Measurements from ENCODE around the gene SFRP5. TPM values are rescaled to one million over a fixed set of nuclear protein-coding genes. Genes with fewer than 3 reads are reported as not detected.

SFRP5 gene
- total RNA-seq, 1 donor from 2014 or later = 0.81 TPM

DNA sequence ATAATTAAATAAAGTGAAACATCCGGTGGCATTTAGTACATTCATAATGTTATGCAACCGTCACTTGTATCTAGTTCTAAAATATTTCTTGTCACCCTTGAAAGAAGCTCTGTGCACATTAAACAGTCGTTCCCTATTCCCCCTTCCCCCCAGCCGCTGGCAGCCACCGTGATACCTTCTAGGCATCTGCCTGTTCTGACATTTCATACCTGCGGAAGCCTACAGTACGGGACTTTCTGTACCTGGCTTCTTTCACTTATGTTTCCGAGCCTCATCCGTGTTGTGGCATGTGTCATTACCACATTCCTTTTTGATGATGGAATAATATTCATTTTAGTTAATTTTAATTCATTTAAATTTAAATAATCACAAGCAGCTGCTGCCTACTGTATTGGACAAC lies 13.9 kb upstream of the SFRP5 start:
- no peak for DNase-seq (ENCODE audit: low spot score)

DNA sequence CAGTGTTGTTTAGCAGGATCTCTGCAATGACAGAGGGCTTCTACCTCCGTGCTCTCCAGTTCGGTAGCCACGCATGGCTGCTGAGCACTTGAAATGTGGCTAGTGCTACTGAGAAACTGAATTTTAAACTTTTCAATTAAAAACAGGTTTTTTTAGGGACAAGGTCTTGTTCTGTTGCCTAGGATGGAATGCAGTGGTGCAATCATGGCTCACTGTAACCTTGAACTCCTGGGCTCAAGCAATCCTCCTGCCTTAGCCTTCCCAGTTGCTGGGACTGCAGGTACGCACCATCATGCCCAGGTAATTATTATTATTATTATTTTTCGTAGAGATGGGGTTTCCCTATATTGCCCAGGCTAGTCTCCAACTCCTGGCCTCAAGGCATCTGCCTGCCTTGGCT lies 13.4 kb upstream of the SFRP5 start:
- no peak for DNase-seq (ENCODE audit: low spot score)

DNA sequence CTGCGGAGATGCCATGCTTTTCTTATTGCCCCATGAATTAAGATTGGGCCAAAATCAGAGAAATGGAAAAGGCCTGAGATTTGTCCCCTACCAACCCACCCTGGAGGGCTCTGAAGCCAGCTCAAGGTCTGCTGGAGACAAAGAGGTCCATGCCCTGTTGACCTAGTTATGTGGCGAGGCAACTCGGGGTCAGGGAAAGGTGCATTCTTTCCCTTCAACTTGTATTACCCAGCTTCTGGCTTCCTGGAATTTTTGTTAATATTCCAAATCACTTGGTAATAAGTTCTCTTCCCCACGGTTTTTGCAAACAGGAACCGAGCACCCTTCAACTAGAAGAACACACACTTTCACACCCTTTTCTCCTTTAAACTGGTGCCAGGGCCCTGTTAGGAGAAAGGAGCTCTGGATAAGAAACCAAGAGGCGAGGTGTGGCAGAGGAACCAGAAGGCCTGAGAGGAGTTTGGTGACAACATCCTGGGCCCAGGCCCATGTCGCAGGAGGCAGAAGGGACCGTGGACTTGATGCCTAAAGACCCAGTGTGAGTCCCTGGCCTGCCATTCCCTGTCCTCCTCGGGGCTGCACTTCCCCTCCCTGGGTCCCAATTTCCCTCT lies 12.5 kb upstream of the SFRP5 start:
- DNase-seq (ENCODE audit: low spot score) = no peak

DNA sequence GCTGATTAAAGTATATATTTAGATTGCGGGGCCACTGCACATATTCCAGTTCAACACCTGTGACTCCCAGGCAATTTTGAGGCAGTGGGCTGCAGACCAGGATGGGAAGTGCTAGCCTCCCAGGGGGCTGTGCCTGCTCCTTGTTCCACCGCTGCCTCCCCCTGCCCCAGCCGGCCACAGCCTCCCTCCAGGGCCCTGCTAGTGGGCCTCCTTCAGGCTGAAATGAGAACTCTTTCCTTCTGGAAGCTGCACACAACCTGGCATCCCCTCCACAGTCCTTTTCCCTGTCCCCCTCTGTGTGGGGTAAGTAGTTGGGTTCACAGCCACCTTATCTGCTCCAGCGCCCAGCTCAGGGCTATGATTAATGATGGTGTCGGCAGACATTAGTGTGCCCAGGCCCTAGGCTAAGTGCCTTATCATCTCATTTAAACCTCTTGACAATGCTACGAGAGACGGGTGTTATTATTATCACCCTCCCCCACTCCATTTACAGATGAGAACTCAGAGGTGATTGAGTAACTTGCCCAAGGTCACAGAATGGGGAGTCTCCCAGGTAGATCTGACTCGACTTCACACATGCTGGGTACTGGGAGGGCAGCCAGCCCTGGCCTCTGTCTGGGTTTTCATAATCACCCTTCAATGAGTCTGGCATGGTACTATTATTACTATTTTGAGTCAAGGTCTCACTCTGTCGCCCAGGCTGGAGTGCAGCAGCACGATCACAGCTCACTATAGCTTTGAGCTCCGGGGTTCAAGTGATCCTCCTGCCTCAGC lies 10.8 kb upstream of the SFRP5 start:
- no peak for DNase-seq (ENCODE audit: low spot score)

DNA sequence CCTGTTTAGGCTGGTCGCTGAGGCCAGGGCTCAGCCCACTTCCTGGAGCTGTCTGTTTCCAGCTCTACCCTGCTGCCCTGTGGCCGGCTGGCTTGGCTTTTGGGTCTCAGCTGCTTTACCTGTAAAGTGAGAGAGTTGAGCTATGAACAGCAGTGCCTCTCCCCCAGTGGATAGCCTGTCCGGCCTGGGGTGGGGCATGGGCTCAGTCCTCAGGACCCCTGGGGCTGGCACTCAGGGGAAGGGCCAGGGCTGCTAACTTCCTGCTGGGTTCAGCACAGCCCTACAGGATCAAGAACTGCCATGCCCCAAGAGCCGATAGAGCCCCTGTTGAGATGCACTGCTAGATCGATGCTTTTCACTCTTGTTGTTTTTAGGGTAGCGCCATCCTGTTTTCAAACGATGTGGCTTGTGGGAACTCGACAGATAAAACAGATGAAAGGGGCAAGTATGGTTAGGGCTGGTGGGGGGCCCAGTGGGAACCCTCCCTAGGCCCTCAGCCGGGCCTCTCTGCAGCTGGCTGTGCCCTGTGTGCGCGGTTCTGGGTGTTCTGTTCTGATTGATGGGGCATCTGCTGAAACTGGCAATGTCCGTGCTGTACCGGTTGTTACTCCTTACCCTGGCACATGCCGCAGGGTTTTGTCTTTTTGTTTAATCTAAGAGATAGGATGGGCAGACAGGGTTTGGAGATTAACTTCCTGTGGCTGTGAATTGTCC lies 10.0 kb upstream of the SFRP5 start:
- DNase-seq (ENCODE audit: low spot score) = no peak

DNA sequence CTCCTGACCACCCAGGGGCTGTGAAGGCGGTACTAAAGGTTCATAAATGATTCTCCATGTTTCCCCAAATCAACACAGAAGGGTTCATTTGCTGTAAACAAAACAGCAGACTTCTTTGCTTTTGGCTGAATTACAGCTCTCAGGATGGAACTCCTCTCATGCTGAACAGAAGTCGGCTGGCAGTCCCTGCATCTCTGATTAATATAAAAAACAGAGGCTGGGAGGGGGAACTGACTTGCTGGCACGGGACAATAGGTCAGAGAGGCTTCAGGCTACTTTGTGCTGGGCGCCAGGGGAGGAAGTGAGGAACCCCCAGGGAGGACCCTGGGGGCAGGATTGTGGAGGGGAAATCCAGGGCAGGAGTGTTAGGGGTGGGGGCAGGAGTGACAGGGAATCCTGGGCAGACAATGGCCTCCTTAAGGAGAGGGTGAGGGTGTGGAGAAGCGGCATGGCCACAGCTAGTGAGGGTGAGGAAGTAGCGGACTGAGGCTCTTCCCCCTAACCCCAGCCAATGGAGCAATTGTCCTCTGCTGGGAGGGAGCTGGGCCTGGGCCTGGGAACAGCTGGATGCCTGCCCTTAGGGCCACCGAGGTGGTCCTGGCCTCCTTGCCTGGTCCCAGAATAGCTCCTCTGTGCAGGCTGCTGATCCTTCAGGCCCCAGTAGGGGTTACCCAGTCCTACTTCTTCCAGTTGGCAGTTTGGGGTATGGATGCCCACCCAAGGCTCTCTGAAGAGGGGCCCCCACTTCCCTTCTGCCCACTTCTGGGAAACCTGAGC lies 9.2 kb upstream of the SFRP5 start:
- DNase-seq (ENCODE audit: low spot score) = no peak

DNA sequence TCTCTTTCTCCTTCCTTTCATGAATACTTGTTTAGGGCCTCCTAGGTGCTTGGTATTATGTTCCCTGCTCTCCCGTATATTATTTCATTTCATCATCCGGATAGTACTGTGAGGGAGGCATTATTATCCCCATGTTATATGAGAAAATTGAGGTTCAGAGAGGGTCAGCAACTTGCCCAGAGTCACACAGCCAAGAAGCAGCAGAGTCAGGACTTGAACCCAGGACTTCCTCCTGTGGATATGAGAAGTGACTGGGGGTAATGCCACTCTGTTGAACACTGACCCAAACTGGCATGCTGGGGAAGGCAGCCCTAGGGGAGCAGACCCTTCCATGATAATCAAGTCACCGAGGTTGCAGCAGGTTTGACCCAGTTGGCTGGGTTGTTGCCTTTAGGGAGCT lies 8.2 kb upstream of the SFRP5 start:
- DNase-seq (ENCODE audit: low spot score) = no peak

DNA sequence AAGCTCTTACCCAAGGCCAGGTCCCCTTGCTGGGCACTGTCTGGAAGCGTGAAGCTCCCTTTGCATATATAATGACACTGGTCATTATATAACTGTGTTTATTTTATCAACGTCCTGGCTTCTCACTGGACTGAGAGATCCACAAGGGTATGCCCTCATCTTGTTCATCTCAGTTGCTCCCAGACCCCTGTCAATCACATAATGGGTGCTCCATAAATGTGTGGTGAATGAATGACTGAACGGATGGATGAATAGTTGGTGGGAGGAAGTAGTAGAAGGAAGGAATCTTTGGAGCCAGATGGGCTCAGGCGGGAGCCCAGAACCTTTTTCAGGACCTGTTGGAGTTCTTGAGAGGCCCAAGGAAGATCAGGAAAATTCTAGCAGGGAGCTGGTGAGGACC lies 7.7 kb upstream of the SFRP5 start:
- DNase-seq (ENCODE audit: low spot score) = no peak

DNA sequence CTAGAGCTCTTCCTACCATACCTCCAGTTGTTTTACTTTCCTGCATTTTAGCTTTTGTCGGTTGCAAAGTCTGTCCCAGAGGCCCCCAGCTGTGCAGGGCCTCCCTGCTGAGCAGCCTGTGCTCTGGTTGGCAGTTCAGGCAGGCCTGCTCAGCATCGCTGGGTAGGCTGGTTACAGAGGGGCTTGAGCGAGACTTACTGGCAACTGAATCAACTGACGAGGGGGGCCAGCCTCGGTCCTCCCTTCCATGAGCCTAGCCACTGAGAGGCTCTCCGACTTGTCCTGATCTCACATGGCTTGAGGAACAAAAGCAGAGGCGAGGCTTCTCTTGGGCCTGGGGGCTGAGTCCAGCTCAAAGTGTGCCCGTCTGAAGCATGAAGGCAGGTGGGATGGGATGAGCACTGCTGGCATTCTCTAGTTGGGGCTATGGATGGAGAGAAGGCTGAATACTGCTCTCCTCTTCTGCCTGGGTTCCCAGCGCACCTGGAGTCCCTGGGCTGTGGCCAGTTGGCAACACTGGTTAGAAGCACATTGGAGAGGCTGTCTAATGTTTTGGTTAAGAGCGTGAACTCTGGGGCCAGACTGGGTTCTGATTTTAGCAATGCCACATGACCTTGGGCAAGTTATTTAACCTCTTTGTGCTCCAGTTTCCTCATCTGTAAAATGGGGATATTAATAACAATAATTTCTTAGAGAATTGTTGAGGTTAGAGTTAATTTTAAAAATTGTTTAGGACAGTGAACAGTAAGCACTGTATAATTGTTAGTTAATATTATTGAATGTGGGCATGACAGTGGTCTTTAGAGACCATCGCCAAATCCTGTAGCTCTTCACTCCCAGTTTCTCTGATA lies 6.9 kb upstream of the SFRP5 start:
- DNase-seq (ENCODE audit: low spot score) = no peak

DNA sequence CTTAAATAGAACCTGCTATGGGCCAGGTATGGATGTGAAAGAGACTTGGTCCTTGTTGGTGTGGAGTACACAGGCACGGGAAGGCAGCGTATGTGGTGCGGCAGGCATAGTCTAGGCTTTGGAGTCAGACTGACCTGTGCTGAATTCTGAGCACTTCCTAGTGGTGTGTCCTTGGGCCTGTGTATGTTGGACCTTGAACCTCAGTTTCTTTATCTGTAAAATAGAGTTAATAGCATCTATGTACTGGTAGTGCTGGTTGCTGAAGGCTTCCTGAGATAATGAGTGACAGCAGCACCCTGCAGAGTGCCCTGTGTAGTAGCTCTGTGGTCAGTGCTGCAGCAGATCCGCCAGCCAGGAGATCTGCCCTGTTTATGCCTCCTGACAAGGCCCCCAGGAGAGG lies 5.3 kb upstream of the SFRP5 start:
- no peak for DNase-seq (ENCODE audit: low spot score)

DNA sequence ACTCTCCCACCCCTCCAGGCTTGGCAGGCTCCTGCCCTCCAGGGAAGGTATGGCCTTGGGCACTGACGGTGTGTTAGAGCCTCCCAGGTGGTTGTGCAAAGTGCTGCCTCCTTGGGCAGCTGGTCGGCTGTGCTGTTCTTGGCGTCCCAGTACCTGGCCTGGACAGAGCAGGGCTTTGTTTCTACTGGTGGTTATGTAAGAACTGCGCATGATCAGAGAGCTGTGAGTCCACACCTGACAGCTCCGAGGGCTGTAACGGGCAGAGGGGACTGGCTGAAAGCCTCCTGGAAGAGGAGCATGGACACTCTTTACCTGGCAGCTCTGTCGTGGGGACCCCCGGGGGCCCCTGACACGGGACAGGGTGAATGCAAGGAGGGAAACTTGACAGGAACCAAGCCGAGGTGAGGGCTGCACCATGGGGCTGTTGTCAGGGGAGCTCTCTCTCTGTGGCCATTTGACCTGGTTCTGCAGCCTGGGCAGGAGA lies 3.1 kb upstream of the SFRP5 start:
- DNase-seq (ENCODE audit: low spot score) = no peak

DNA sequence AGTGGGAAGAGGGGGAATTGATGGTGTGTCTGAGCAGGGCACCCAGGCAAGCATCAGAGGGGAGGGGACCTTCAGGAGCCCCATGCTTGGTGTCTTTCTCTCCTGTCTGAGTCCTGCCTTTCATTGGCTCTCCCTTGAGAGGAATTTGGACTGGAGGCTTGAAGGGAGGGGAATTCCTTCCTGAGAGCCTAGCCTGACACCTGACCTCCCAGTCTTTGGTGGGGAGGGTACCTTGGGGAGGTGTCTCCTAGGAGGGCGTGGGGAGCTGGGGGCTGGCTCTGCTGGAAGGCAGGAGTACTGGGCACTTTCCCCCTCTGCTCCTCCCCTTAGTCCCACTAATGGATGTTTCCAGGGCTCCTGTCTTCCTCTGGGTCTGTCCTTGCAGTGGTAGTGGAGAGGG lies 1.3 kb upstream of the SFRP5 start:
- DNase-seq (ENCODE audit: low spot score) = no peak

DNA sequence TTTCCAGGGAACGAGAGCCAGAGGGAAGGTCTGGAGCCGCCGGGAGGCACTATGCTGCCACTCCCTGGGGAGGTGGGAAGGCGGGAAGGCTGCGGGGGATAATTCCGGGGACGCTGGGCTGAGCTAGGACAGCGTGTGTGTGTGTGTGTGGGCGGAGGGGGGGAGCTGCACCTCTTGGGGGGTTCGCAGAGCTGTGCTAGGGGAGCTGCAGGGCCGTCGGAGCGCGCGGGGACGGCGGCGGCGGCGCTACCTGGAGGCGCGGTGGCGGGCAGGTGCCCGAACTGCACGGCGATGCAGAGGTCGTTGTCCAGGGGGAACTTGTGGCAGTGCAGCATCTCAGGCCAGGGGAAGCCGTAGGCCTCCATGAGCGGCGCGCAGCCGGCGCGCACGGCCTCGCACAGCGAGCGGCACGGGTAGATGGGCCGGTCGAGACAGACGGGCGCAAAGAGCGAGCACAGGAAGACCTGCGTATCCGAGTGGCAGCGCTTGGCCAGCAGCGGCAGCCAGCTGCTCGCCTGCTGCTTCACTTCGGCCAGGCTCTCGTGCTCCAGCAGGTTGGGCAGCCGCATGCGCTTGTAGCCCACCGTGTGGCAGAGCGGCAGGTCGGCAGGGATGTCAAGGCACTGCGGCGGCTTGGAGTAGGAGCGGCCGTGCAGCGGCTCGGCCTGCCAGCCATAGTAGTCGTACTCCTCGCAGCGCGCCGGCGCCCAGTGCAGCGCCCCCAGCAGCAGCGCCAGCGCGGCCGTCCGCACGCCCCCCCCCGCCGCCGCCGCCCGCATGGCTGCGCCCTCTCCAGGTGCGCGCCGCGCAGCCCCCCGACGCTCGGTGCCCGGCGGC lies 526 bp downstream of the SFRP5 start:
- no peak for DNase-seq (ENCODE audit: low spot score)

DNA sequence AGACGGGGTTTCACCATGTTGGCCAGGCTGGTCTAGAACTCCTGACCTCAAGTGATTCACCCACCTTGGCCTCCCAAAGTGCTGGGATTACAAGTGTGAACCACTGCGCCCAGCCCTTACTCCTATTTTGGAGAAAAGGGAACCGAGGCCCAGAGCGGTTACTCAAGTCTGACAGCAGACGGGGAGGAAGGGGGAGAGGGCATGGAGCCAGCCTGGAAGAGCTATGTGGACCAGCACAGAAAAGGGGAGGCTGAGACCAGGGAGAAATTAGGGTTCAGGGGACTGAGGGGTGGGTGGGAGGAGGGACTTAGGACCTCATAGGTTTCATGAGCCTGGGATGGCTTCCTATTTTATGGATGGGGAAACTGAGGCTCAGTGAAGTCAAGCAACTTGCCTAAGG lies 1.5 kb downstream of the SFRP5 start:
- no peak for DNase-seq (ENCODE audit: low spot score)

DNA sequence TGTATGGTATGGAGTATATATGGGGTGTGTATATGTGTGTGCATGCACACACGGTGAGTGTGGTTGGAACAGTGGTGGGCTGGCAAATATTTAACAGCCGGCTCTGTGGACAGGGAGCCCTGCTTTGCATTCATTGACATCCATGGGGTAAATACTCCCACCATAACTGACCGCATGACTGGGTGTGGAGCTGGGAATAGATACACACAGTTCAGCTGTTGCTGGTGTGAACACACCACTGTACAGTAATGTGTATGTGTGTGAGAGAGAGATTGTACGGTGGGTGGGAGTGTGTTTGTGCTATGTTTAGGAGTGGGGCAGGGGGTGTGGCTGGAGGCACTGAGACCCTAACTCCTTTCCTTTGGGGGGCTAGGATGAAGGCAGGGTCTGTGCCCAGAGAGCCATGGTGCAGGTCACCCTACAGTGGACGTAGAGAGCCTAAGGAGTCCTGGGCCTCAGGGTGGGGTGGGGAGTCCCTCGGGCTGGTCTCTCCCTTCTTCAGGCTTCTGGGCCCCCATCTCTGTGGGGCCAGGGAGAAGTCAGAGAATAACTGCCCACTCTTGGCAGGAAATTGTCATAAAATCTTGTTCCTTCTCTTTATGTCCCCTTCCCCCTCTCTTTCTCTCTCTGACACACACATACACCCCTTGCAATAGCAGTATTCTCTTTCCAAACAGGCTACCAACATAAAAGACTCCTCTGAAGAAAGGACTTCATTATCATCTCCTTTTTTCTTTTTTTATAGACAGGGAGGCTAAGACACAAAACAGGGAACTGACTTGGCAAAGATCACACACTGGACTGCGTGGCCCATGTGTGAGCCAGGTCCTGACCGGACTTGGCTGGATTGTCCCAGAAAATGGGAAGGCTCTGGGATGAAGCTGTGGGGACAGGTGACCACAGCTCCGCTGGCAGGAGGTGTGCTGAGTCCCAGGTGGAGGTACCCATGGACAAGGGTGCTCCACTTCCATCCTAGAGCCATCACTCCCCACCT lies 3.2 kb downstream of the SFRP5 start:
- DNase-seq (ENCODE audit: low spot score) = no peak

DNA sequence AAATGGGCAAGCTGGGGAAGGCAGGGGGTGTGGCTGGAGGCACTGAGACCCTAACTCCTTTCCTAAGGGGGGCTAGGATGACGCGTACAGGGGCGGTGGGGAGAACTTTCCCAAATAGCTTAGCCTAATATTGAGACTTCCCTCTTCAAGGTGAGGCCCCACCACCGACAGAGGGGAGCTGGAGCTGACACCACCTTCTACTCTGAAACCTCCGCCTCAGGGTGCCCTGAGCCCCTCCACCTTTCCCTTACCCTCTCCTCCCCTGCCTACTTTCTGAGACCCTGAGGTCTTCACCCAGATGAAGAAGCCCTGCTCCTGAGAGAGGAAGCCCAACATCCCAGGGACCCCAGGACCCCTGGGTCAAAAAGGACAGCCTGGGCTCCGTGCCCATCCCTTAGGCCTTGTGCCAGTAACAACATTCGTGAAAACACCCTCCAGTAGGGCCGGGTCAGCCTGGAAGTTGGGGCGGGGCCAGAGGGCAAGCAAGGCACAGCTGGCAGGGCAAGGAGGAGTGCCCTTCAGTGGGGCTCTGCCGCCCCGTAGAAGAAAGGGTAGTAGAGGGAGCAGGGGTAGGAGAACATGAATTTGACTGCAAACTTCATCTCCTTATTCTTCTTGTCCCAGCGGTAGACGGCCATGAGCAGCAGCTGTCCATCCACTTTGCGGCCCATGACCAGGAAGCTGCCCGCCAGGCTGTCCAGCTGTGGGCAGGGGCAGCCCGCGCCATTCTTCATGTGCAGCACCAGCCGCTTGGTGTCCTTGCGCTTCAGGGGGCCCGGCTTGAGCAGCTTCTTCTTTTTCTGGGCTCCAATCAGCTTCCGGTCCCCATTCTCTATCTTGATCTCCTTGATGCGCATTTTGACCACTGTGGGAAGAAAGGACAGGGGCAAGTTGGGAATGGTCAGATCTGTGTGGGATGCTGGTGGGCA lies 4.5 kb downstream of the SFRP5 start:
- DNase-seq (ENCODE audit: low spot score) = no peak

DNA sequence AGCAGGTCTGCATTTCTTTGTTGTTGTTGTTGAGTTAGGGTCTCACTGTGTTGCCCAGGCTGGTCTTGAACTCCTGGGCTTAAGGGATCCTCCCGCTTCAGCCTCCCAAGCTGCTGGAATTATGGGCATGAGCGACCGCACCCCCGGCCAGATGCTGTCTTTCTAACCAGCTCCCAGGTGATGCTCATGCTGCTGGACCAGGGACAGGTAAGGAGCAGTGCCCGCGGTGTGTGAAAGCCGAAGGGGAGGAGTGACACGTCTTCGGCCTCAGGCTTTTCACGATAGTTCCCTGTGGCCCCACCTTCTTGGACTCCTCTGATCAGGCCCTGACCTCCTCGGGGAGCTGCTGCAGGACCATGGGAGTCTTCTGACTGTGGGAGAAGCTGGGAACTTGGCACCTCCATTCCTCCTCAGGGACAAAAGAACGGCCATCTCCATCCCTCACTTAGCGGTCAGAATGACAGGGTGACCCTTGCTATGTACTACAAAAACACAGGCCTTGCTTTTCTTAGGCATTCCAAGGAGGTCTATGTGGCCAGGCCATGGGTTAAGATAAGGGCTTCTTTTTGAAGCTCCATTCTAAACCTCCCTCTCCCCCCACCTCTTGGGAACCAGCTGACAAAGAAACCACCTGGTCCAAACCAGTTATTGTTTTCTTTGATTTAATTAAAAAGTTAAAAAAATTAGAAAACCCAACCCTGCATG lies 5.5 kb downstream of the SFRP5 start:
- DNase-seq (ENCODE audit: low spot score) = no peak

Measured in ureter (tissue), 1 donor.